ENCODE data around the gene LRRC74A. TPM values are rescaled to one million over a fixed set of nuclear protein-coding genes. Genes with fewer than 3 reads are reported as not detected.
A peak's percentile ranks its signal among the peaks of the same experiment; 100 is the strongest.

The LRRC74A gene
- total RNA-seq, 1 experiment from 2014 or later, result not detected

DNA sequence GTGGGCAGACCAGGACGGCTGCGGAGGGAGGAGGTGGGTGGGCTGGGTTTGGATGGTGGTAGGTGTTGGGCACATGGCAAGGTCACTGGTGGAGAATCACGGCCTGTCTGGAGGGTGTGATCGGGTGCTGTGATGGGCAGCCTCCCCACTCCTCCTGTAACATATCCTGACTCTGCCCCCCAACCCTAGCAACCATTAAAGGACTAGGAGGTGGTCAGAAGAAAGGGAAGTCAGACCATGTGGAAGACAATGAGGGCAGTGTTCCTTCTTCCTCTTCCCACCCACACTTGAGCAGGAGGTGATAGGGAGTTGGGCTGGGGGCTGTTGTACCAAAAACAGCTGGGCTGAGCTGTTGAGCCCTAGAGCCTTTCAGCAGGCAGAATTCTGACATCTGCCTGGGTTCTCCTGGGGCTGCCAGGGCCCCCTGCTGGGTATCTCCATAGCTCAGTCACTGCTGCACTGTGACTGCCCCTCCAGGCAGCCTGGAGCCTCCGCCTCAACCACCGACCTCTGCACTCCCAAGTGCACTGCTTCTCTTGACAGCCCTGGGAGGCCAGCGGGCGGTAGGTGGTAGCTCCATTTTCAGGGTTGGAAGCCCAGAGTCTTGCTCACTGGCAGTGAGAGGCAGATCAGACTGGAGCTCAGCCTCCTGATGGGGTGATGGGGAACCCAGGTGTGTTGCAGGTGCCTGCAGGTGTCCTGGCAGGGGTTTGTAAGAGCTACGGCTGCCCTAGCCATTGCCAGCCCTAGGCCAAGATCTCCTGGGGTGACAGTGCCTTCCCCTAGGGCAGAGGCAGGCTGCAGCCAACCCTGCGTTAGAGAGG, 49.6 kb upstream of the LRRC74A start:
- no peaks in the 10 kb centered on the region for H3K27me3 ChIP-seq (ENCODE audit: insufficient read depth, low read length)

More for the DNA sequence above, 49.6 kb upstream of the LRRC74A start:
- Mint-ChIP-seq H3K9me3 (no peaks in the 10 kb centered on the region), H3K27me3 (ENCODE audit: low read depth) (peaks cover 3% of the 10 kb centered on the region), H3K4me3 (no peak overlapping the region), H3K36me3 (ENCODE audit: insufficient read depth in 1 of 3, low read depth in 3 of 3) (peaks cover 0 to 9% (median 5%) of the 10 kb centered on the region in 3 experiments; a peak in 4 of 7 replicates), H3K4me1 (peaks cover 20 to 33% of the 10 kb centered on the region in 2 experiments), H3K27ac (peak overlapping the region in 1 of 3 experiments; percentile 59; a peak in 2 of 7 replicates)
- no peak overlapping the region for H2BK15ac ChIP-seq (ENCODE audit: low read depth, low read length)
- H3K79me1 ChIP-seq (ENCODE audit: insufficient read depth, low read depth, low read length, poor library complexity, severe bottlenecking), result no peaks in the 10 kb centered on the region
- H3K27ac ChIP-seq (ENCODE audit: insufficient read length, low read depth, low read length), result no peak overlapping the region
- H3K79me2 ChIP-seq (ENCODE audit: insufficient read depth, low read length), result no peaks in the 10 kb centered on the region
- no peak overlapping the region for H2BK12ac ChIP-seq (ENCODE audit: insufficient read length, low read depth, low read length)
- no peak overlapping the region for H2BK5ac ChIP-seq (ENCODE audit: insufficient read length, low read length)
- H2BK120ac ChIP-seq (ENCODE audit: low read depth, low read length, poor library complexity, severe bottlenecking), result no peak overlapping the region
- TF ChIP-seq, protein P1, sequence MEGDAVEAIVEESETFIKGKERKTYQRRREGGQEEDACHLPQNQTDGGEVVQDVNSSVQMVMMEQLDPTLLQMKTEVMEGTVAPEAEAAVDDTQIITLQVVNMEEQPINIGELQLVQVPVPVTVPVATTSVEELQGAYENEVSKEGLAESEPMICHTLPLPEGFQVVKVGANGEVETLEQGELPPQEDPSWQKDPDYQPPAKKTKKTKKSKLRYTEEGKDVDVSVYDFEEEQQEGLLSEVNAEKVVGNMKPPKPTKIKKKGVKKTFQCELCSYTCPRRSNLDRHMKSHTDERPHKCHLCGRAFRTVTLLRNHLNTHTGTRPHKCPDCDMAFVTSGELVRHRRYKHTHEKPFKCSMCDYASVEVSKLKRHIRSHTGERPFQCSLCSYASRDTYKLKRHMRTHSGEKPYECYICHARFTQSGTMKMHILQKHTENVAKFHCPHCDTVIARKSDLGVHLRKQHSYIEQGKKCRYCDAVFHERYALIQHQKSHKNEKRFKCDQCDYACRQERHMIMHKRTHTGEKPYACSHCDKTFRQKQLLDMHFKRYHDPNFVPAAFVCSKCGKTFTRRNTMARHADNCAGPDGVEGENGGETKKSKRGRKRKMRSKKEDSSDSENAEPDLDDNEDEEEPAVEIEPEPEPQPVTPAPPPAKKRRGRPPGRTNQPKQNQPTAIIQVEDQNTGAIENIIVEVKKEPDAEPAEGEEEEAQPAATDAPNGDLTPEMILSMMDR (conservative IDR thresholded peaks at IDR 0.05), result no peak
- no peak overlapping the region for H3T11ph ChIP-seq (ENCODE audit: low read length)
- no peaks in the 10 kb centered on the region for H3K9me3 ChIP-seq (ENCODE audit: control insufficient read depth, low read depth, low read length)
- no peak overlapping the region for H3K4me2 ChIP-seq (ENCODE audit: insufficient read depth, insufficient read length, low read length)
- no peak overlapping the region for H4K91ac ChIP-seq (ENCODE audit: insufficient read length, low read depth, low read length)
- no peaks in the 10 kb centered on the region for H4K20me1 ChIP-seq (ENCODE audit: control insufficient read depth, insufficient read depth, insufficient read length)
- H3K23ac ChIP-seq (ENCODE audit: insufficient read length, low read depth, low read length), result no peak overlapping the region
- peak; percentile 45 for DNase-seq
- H4K8ac ChIP-seq (replicated peaks; ENCODE audit: insufficient read length, low read depth, low read length), result no peak overlapping the region
- H3K23me2 ChIP-seq (ENCODE audit: insufficient read length, low read depth, low read length, poor library complexity, severe bottlenecking), result no peaks in the 10 kb centered on the region
- H2AK5ac ChIP-seq (ENCODE audit: insufficient read length, low read length), result no peak overlapping the region
- no peak overlapping the region for H4K5ac ChIP-seq (ENCODE audit: insufficient read length, low read depth, low read length)
- H2AFZ ChIP-seq (ENCODE audit: low read length), result no peak overlapping the region
- H3K4me1 ChIP-seq (ENCODE audit: insufficient read depth, low read length), result no peaks in the 10 kb centered on the region
- H3K56ac ChIP-seq (ENCODE audit: insufficient read length, low read depth, low read length), result no peak overlapping the region
- H3K14ac ChIP-seq (ENCODE audit: insufficient read depth, low read length), result no peak overlapping the region
- H3K9ac ChIP-seq (ENCODE audit: extremely low read depth, insufficient read length, low read length), result no peak overlapping the region
- no CpG with 5 or more reads among the region's 10 CpGs for WGBS (ENCODE audit: extremely low coverage, insufficient read length, low lambda C conversion rate)
- H2BK20ac ChIP-seq (ENCODE audit: low read depth, low read length, poor library complexity, severe bottlenecking), result no peak overlapping the region
- no peak overlapping the region for H3K18ac ChIP-seq (ENCODE audit: insufficient read length, low read depth, low read length)
- no peak overlapping the region for H3K4ac ChIP-seq (ENCODE audit: low read depth, low read length)

Measured in H9 (cell line).